Measurements from ENCODE around the gene PLEKHM2.

Gene PLEKHM2

DNA sequence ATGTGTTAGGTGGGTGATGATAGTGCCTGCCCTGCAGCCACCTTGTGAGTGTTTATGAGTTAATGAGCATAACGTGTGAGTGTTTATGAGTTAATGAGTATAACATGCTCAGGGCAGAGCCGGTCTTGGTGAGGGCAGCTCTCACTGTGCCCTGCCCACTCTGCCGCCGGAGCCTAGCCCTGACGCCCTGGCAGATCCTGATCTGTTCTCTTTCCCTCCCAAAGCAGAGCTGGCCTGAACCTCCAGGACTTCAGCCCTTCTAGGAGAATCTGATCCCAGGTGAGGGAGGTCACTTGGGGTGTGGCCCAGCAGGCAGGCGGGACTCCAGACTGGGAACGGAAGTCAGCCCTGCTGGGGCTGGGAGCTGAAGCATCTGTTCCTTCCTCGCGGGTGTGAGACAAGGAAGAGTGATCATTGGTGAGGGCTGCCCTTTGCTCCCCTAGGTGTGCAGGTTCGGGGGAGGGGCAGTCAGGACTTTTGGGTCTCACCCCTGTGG is 80.2 kb downstream of the PLEKHM2 start:
- DNase-seq: no peak

GRCh38 chr1:15764890-15765289 is 80.8 kb downstream of the PLEKHM2 start:
- no peak for DNase-seq

DNA sequence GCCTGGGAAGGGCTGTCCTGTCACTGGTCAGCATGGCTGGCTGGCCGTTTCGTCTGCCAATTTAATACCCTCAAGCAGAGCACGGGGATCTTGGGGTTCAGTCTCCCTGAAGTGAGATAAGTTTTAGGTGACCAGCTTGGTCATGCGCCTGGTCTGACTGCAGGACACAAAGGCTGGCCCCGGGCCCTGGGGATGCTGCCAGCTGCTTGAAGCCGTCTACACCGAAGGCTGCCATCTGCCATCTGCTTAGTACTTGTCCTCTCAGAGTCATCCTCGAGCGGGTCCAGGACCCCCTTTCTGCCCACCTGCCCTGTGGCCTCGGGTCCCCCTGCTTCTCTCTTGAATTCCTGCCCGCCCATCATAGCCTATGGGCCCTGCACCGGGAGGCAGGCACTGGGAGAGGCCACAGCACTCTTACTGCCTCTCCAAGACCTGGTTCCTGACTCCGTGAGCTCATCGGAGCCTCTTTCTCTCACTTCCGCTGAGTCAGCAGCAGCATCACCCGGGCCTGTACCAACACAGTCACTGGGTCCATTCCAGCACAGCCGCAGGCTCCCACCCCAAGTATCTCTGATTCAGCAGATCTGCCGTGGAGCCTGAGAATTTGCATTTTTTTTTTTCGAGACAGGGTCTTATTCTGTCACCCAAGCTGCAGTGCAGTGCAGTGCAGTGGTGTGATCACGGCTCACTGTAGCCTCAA is 81.5 kb downstream of the PLEKHM2 start:
- DNase-seq: no peak

GRCh38 chr1:15767941-15768340 is 83.8 kb downstream of the PLEKHM2 start:
- no peak for DNase-seq

DNA sequence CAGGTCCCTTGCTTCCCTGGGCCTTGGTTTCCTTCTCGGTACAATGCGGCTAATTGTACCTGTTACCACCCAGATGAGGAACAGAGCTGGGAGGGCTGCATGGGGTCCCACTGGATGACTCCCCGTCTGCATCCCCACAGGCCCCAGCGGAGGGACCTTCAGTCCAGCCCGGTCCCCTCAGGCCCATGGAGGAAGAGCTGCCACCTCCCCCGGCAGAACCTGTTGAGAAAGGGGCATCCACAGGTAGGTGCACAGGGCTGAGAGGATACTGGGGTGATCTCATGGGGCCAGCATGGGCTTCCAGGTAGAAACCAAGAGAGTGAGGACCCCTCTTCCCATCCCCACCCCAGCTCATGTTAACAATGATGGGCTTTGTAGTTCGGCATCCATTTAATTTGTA is 84.3 kb downstream of the PLEKHM2 start:
- DNase-seq: no peak

DNA sequence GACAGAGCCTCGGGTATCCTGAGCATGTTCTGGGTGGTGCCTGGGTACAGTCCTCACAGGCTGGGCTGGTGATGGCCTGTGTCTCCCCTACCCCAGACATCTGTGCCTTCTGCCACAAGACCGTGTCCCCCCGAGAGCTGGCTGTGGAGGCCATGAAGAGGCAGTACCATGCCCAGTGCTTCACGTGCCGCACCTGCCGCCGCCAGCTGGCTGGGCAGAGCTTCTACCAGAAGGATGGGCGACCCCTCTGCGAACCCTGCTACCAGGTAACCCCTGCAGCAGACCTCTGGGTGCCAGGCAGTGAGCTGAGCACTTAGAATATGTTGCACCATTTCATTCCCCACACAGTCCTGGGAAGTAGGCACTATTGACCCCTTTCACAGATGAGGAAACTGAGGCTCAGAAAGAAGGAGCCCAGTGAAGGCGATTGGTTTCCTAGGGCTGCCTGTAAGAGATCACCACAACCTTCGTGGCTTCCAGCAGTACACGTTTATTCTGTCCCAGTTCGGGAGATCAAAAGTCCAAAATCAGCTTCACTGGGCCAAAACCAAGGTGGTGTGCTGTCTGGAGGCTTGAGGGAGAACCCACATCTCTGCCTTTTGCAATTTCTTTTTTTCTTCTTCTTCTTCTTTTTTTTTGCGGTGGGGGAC is 86.3 kb downstream of the PLEKHM2 start:
- no peak for DNase-seq

DNA sequence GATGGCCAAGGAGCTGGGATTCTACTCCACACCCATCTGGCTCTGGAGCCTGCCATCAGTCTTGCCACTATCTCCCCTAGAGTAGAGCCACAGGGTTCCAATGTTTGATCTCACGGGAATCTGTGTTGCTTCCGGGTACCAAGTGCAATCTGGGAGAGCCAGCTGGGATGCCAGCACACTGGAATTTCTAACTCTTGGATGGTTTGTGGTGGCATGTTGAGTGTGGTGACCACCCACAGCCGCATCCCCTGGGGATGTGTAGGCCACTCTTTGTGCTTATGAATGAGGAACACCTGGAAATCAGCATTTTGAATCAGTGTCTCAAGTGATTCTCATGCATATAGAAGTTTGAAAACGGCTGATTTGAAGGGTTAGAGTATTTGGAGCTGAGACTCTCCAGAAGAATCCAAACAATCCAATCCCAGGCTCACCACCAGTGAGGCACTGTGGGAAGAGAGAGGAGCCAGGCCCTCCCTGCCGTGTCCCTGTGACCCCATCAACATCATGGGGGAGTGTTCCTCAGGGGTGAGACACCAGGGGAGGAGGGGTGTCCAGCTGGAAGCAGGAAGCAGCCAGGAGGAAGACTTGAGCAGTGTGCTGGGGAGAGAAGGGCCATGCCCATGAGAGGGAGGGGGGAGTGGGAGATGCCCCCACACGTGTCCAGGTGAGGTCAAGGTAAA is 87.9 kb downstream of the PLEKHM2 start:
- DNase-seq: no peak

DNA sequence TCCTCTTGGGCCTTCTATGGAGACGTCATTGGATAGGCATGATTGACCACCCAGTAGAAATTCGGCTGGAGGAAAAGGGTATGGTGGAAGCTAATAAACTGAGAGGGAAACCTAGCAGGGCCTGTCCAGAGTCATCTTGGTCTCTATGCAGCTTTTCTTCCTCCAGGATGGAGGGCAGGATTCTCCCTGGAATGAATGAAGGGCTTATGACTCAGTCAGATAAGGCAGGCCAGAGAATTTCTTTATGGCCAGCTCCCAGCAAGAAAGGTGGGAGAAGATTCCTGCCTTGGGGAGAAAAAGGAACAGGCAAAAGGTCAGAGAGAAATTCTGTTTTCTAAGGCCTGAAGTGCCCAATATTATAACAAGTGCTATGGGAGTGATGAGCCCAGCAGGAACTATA is 91.6 kb downstream of the PLEKHM2 start:
- DNase-seq: no peak

DNA sequence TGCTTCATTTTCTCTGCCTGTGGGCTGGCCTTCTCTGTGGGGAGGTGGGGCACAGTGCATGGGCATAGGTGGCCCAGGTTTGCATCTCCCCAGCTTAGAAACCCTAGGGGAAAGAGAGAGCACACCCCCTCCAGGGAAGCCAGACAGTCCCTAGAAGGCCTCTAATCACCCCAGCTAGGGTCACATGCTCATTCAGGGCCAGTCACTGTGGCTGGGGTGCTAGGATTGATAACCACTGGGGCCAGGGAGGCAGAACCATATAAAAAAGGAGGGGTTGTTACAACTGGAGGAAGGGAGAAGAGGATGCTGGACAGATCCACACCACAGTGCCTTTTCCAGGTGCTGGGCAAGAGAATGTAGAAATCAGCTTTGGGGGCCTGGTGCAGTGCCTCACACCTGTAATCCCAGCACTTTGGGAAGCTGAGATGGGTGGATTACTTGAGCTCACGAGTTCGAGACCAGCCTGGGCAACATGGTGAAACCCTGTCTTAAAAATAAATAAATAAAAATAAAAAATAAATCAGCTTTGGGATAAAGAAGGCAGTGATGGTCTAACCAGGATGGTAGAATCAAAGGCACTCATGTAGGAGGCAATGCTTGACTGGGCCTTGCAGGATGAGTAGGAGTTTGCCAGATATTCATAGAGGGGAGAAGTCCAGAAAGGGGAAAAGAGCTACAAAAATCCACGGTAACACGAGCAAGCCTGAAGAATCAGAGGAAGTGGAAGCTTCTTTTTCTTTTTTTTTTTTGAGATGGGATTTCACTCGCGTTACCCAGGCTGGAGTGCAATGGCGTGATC is 94.0 kb downstream of the PLEKHM2 start:
- DNase-seq: no peak

Data from activated T-cell treated with anti-CD3 and anti-CD28 coated beads, Interleukin-2, amount 50 U/mL, for 48 hours (primary cell).